ENCODE measurements around the gene SARS1.

DNA sequence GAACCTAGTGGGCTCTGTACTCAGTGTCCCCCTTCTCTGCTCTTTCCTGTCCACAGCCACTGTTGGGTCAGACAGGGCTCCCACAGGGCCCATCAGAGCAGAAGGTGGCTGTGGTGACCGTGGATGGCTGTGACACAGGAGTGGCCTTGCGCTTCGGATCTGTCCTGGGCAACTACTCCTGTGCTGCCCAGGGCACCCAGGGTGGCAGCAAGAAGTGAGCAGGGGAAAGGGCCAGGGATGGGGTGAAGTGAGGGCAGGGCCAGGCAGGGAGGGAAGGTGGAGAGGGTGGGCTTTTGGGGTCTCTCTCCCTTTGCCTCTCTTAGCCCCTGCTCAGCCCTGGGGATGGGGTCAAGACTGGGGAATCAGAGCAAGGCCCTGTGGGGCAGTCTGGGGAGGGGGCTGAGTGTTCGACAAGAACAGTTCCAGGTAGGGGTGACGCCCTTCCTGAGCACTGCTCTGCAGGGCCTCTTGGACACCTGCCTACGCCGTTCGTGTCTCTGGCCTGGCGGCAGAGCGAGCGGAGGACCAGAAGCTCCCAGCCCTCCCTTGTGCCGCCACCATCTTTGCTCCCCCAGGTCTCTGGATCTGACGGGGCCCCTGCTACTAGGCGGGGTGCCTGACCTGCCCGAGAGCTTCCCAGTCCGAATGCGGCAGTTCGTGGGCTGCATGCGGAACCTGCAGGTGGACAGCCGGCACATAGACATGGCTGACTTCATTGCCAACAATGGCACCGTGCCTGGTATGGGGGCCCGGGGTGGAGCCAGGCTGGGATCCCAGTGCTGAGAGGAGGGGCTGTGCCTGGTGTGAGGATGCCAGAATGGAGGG is 48.7 kb downstream of the SARS1 start:
- TF ChIP-seq, protein P1, sequence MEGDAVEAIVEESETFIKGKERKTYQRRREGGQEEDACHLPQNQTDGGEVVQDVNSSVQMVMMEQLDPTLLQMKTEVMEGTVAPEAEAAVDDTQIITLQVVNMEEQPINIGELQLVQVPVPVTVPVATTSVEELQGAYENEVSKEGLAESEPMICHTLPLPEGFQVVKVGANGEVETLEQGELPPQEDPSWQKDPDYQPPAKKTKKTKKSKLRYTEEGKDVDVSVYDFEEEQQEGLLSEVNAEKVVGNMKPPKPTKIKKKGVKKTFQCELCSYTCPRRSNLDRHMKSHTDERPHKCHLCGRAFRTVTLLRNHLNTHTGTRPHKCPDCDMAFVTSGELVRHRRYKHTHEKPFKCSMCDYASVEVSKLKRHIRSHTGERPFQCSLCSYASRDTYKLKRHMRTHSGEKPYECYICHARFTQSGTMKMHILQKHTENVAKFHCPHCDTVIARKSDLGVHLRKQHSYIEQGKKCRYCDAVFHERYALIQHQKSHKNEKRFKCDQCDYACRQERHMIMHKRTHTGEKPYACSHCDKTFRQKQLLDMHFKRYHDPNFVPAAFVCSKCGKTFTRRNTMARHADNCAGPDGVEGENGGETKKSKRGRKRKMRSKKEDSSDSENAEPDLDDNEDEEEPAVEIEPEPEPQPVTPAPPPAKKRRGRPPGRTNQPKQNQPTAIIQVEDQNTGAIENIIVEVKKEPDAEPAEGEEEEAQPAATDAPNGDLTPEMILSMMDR (IDR thresholded peaks at IDR 0.05): no peak
- TF ChIP-seq POLR2A (IDR thresholded peaks at IDR 0.05): no peak

Measured in lower leg skin (tissue), 3 donors.